NCI-H510A (cell line): ENCODE measurements around the gene PPM1L.

Experiments used
- DNase-seq: peaks from one replicate; lab custom pipeline; 2025; lab: John Stamatoyannopoulos, UW

The PPM1L gene

GRCh38 chr3:160765211-160765610 lies 9.2 kb downstream of the PPM1L start:
- DNase-seq: no peak

- DNase-seq: no peak
Measured at GRCh38 chr3:160768031-160768430, 12.0 kb downstream of the PPM1L start.

- no peak for DNase-seq
Measured at GRCh38 chr3:160768918-160769317, 12.9 kb downstream of the PPM1L start.

- no peak for DNase-seq
Measured at GRCh38 chr3:160771811-160772459, 15.9 kb downstream of the PPM1L start.

GRCh38 chr3:160773722-160774121 lies 17.7 kb downstream of the PPM1L start:
- no peak for DNase-seq

- no peak for DNase-seq
Measured at GRCh38 chr3:160774172-160774571, 18.1 kb downstream of the PPM1L start.

GRCh38 chr3:160778480-160778879 lies 22.4 kb downstream of the PPM1L start:
- no peak for DNase-seq

- DNase-seq: no peak
Measured at GRCh38 chr3:160779040-160779439, 23.0 kb downstream of the PPM1L start.

- no peak for DNase-seq
Measured at GRCh38 chr3:160780245-160780644, 24.2 kb downstream of the PPM1L start.

GRCh38 chr3:160781402-160781801 lies 25.4 kb downstream of the PPM1L start:
- DNase-seq: no peak

GRCh38 chr3:160781863-160782262 lies 25.8 kb downstream of the PPM1L start:
- DNase-seq: no peak

- no peak for DNase-seq
Measured at GRCh38 chr3:160784853-160785252, 28.8 kb downstream of the PPM1L start.

GRCh38 chr3:160790726-160791125 lies 34.7 kb downstream of the PPM1L start:
- no peak for DNase-seq

GRCh38 chr3:160792540-160792939 lies 36.5 kb downstream of the PPM1L start:
- DNase-seq: no peak

GRCh38 chr3:160793722-160794252 lies 37.8 kb downstream of the PPM1L start:
- no peak for DNase-seq

- DNase-seq: no peak
Measured at GRCh38 chr3:160796089-160796812, 40.2 kb downstream of the PPM1L start.

- DNase-seq: no peak
Measured at GRCh38 chr3:160796813-160797164, 40.8 kb downstream of the PPM1L start.

GRCh38 chr3:160797356-160797755 lies 41.3 kb downstream of the PPM1L start:
- DNase-seq: no peak

- no peak for DNase-seq
Measured at GRCh38 chr3:160801386-160802118, 45.5 kb downstream of the PPM1L start.

- DNase-seq: no peak
Measured at GRCh38 chr3:160804762-160805161, 48.7 kb downstream of the PPM1L start.

GRCh38 chr3:160806094-160806493 lies 50.1 kb downstream of the PPM1L start:
- no peak for DNase-seq

- no peak for DNase-seq
Measured at GRCh38 chr3:160806686-160807085, 50.7 kb downstream of the PPM1L start.

- DNase-seq: no peak
Measured at GRCh38 chr3:160808838-160809237, 52.8 kb downstream of the PPM1L start.
